D721Med (cell line): ENCODE data around the gene DOP1A.

Experiments
- DNase-seq: peaks from one replicate; pipeline ENCODE4 v3.0.0; 2011; ENCODE audit warnings: low spot score; ENCODE audit not compliant: insufficient read length
- FAIRE-seq: peaks from 2 replicates; lab custom pipeline; 2011; peaks lifted over from hg19 to GRCh38; lab: Jason Lieb, UNC
- CTCF ChIP-seq: IDR thresholded peaks from 2 replicates; pipeline ENCODE4 v1.5.1; 2012; ENCODE audit warnings: mild to moderate bottlenecking, control low read depth; ENCODE audit not compliant: insufficient read depth; ENCODE audit errors: missing control alignments

The DOP1A gene

GRCh38 chr6:83097675-83098074 is 30.2 kb downstream of the DOP1A start:
- no peak for DNase-seq
- FAIRE-seq = no peak
- TF ChIP-seq CTCF = no peak

GRCh38 chr6:83098589-83098988 is 31.1 kb downstream of the DOP1A start:
- TF ChIP-seq CTCF = no peak
- DNase-seq (no peak), FAIRE-seq (no peak)

- DNase-seq (no peak), FAIRE-seq (no peak)
These were observed 40.9 kb downstream of the DOP1A start for GRCh38 chr6:83108378-83108777.

GRCh38 chr6:83113258-83113657 is 45.8 kb downstream of the DOP1A start:
- no peak for TF ChIP-seq CTCF
- DNase-seq (no peak), FAIRE-seq (no peak)

More at GRCh38 chr6:83108378-83108777, 40.9 kb downstream of the DOP1A start:
- TF ChIP-seq CTCF = no peak

- no peak for FAIRE-seq
- no peak for TF ChIP-seq CTCF
- DNase-seq = no peak
These were observed 46.7 kb downstream of the DOP1A start for GRCh38 chr6:83114164-83114563.

GRCh38 chr6:83117802-83118201 is 50.3 kb downstream of the DOP1A start:
- FAIRE-seq (no peak), DNase-seq (no peak)
- TF ChIP-seq CTCF = no peak

GRCh38 chr6:83119742-83120300 is 52.4 kb downstream of the DOP1A start:
- DNase-seq (no peak), FAIRE-seq (no peak)
- TF ChIP-seq CTCF = no peak
